ENCODE measurements around the gene YPEL1. TPM values are rescaled to one million over a fixed set of nuclear protein-coding genes. Genes with fewer than 3 reads are reported as not detected.
A peak's percentile ranks its signal among the peaks of the same experiment; 100 is the strongest.

YPEL1 gene
- total RNA-seq, 1 donor from 2014 or later = 20.4 TPM

- H3K36me3 ChIP-seq (ENCODE audit: control insufficient read depth in 3 of 3, insufficient read depth in 3 of 3, low read length in 3 of 3) = peaks cover 66 to 70% (median 67%) of the 10 kb centered on the region in 3 donors
- H3K4me1 ChIP-seq (ENCODE audit: control insufficient read depth in 3 of 3, insufficient read depth in 3 of 3, low read length in 3 of 3) = peaks cover 0 to 6% (median 2%) of the 10 kb centered on the region in 3 donors
- no peaks in the 10 kb centered on the region for H3K9me3 ChIP-seq (ENCODE audit: control insufficient read depth in 3 of 3, low read length in 3 of 3)
- no peak overlapping the region for H3K4me3 ChIP-seq (ENCODE audit: low read length in 3 of 3)
- H3K27ac ChIP-seq (ENCODE audit: low read depth, low read length) = no peak overlapping the region
- no peaks in the 10 kb centered on the region for H3K27me3 ChIP-seq (ENCODE audit: control insufficient read depth in 3 of 3, insufficient read depth in 3 of 3, low read length in 3 of 3)
- no peak overlapping the region for H3K9ac ChIP-seq (ENCODE audit: low read depth in 1 of 3, low read length in 3 of 3)
Observed at GRCh38 chr22:21762712-21763581, 27.4 kb upstream of the YPEL1 start.

DNA sequence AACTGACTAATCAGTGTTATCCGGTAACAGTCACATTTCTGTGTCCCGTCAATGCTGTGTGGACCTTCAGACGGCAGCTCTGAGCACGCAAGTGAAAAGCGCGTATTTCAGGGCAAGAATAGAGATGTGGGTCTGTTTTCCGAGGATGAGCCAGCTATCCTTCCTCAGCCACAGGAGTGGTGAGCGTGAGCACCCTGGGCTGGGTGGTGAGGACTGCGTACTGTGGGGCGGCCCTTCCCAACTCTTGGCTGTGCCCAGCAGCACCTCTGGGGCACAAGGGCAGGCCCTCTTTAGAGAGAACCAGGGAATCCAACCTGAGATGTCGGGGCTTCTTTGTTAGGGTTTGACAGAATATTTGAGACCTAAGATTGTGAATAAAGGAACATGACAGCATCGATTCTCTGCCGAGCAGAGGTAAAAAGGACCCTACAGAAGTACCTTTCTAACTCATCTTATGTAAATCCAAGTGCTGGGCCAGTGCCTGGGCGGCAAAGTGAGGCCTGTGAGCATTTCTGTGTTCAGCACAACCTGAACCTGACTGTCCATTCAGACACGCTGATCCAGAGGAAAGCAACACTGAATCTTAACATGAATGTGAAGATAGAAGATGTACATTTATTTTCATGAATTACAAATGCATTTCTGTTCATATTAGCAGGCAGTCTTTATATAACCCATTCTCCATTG, 26.5 kb upstream of the YPEL1 start:
- no peak overlapping the region for H3K27ac ChIP-seq (ENCODE audit: low read depth, low read length)
- peaks cover 60 to 64% (median 62%) of the 10 kb centered on the region in 3 donors for H3K36me3 ChIP-seq (ENCODE audit: control insufficient read depth in 3 of 3, insufficient read depth in 3 of 3, low read length in 3 of 3)

DNA sequence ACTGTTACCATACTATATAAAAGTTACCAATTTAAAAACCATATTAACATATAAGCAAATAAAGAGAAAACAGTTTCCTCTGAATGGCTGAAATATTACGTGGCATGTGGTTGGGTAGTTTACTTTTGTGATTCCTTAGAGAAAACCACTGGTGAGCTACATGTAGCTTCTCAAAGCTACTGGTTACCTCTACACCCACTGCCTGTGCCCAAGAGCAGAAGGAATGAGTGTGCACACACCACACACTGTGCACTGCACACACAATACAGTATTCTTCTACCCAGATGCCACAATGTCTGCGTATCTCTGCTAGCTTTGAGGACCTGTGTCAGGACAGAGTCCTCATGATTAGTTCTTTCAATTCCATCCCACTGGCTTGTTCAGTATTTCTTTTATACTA, 25.5 kb upstream of the YPEL1 start:
- Histone ChIP-seq H3K9me3 (ENCODE audit: control insufficient read depth in 3 of 3, low read length in 3 of 3) (no peaks in the 10 kb centered on the region), H3K4me1 (ENCODE audit: control insufficient read depth in 3 of 3, insufficient read depth in 3 of 3, low read length in 3 of 3) (peaks cover 0 to 10% (median 2%) of the 10 kb centered on the region in 3 donors), H3K9ac (ENCODE audit: low read depth in 1 of 3, low read length in 3 of 3) (no peak overlapping the region), H3K4me3 (ENCODE audit: low read length in 3 of 3) (no peak overlapping the region), H3K36me3 (ENCODE audit: control insufficient read depth in 3 of 3, insufficient read depth in 3 of 3, low read length in 3 of 3) (peaks cover 50 to 53% (median 52%) of the 10 kb centered on the region in 3 donors), H3K27me3 (ENCODE audit: control insufficient read depth in 3 of 3, insufficient read depth in 3 of 3, low read length in 3 of 3) (no peaks in the 10 kb centered on the region), H3K27ac (ENCODE audit: low read depth, low read length) (no peak overlapping the region)

More for the DNA sequence above, 26.5 kb upstream of the YPEL1 start:
- H3K9me3 ChIP-seq (ENCODE audit: control insufficient read depth in 3 of 3, low read length in 3 of 3) = no peaks in the 10 kb centered on the region
- no peaks in the 10 kb centered on the region for H3K27me3 ChIP-seq (ENCODE audit: control insufficient read depth in 3 of 3, insufficient read depth in 3 of 3, low read length in 3 of 3)
- no peak overlapping the region for H3K9ac ChIP-seq (ENCODE audit: low read depth in 1 of 3, low read length in 3 of 3)
- H3K4me1 ChIP-seq (ENCODE audit: control insufficient read depth in 3 of 3, insufficient read depth in 3 of 3, low read length in 3 of 3) = peaks cover 0 to 9% (median 2%) of the 10 kb centered on the region in 3 donors
- no peak overlapping the region for H3K4me3 ChIP-seq (ENCODE audit: low read length in 3 of 3)

DNA sequence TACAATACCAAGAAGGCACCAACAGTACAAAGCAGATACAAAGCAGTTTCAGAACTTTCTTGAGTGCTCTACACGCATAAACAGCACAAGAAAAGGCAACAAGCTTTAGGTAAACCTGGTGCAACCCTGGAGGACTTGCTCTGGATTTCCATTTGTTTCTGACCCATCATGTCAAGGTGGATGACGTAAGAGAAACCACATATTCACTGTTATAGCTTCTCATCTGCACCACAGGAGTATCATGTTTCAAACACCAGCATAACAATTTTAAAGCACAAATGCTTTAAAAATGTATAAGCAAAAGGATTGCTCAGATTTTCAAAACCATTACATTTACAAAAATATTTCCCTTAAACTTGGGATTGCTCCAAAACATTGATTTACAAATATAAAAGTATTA, 25.0 kb upstream of the YPEL1 start:
- Histone ChIP-seq H3K36me3 (ENCODE audit: control insufficient read depth in 3 of 3, insufficient read depth in 3 of 3, low read length in 3 of 3) (peaks cover 45 to 49% (median 47%) of the 10 kb centered on the region in 3 donors), H3K9me3 (ENCODE audit: control insufficient read depth in 3 of 3, low read length in 3 of 3) (no peaks in the 10 kb centered on the region), H3K4me3 (ENCODE audit: low read length in 3 of 3) (no peak overlapping the region)

GRCh38 chr22:21759646-21760376, 24.2 kb upstream of the YPEL1 start:
- peaks cover 0 to 4% (median 0%) of the 10 kb centered on the region in 3 donors for H3K27me3 ChIP-seq (ENCODE audit: control insufficient read depth in 3 of 3, insufficient read depth in 3 of 3, low read length in 3 of 3)
- H3K9me3 ChIP-seq (ENCODE audit: control insufficient read depth in 3 of 3, low read length in 3 of 3) = no peaks in the 10 kb centered on the region
- H3K9ac ChIP-seq (ENCODE audit: low read depth in 1 of 3, low read length in 3 of 3) = no peak overlapping the region
- peaks cover 38 to 41% (median 40%) of the 10 kb centered on the region in 3 donors for H3K36me3 ChIP-seq (ENCODE audit: control insufficient read depth in 3 of 3, insufficient read depth in 3 of 3, low read length in 3 of 3)
- H3K4me3 ChIP-seq (ENCODE audit: low read length in 3 of 3) = no peak overlapping the region
- no peak overlapping the region for H3K27ac ChIP-seq (ENCODE audit: low read depth, low read length)
- peaks cover 4 to 19% (median 7%) of the 10 kb centered on the region in 3 donors for H3K4me1 ChIP-seq (ENCODE audit: control insufficient read depth in 3 of 3, insufficient read depth in 3 of 3, low read length in 3 of 3)

More for the DNA sequence above, 25.0 kb upstream of the YPEL1 start:
- Histone ChIP-seq H3K9ac (ENCODE audit: low read depth in 1 of 3, low read length in 3 of 3) (no peak overlapping the region), H3K4me1 (ENCODE audit: control insufficient read depth in 3 of 3, insufficient read depth in 3 of 3, low read length in 3 of 3) (peaks cover 0 to 14% (median 2%) of the 10 kb centered on the region in 3 donors), H3K27me3 (ENCODE audit: control insufficient read depth in 3 of 3, insufficient read depth in 3 of 3, low read length in 3 of 3) (no peaks in the 10 kb centered on the region), H3K27ac (ENCODE audit: low read depth, low read length) (no peak overlapping the region)

GRCh38 chr22:21759093-21759492, 23.5 kb upstream of the YPEL1 start:
- Histone ChIP-seq H3K27me3 (ENCODE audit: control insufficient read depth in 3 of 3, insufficient read depth in 3 of 3, low read length in 3 of 3) (peaks cover 0 to 4% (median 0%) of the 10 kb centered on the region in 3 donors), H3K36me3 (ENCODE audit: control insufficient read depth in 3 of 3, insufficient read depth in 3 of 3, low read length in 3 of 3) (peaks cover 33 to 35% (median 34%) of the 10 kb centered on the region in 3 donors), H3K27ac (ENCODE audit: low read depth, low read length) (no peak overlapping the region), H3K4me1 (ENCODE audit: control insufficient read depth in 3 of 3, insufficient read depth in 3 of 3, low read length in 3 of 3) (peaks cover 9 to 24% (median 12%) of the 10 kb centered on the region in 3 donors), H3K4me3 (ENCODE audit: low read length in 3 of 3) (no peak overlapping the region), H3K9me3 (ENCODE audit: control insufficient read depth in 3 of 3, low read length in 3 of 3) (no peaks in the 10 kb centered on the region), H3K9ac (ENCODE audit: low read depth in 1 of 3, low read length in 3 of 3) (no peak overlapping the region)

DNA sequence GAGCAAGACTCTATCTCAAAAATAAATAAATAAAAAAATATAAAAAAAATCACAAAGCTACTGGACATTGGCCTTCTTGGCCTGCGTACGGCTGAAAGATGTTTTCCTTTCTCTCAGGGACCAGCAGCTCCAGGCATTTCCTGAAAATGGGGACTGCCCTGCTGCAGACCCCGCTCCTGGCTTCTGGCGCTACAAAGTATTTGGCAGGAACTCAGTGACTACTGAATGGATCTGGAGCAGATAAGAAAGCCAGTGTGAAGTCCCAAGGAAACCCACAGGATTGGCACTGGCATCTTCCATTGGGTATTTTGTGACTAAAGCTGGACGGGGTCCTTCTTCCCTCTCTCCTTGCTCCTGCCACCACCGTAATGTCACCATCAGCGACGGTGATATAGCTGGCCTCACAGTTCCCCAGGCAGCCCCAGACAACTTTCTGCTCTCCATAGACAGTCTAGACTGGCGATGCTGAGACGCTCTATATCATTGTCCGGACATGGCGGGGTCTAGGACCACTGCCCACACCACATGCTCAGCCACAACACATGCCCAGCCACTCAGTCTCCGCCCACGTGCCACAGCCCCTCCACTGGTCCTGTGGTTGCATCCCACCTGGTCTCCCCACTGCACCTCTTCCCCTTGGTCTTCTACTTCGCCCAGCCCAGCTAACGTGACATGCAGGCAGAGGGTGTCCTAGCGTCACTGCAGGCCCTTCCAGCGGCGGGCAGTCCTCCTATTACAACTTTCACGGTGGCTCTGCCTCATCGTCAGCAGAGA, 22.7 kb upstream of the YPEL1 start:
- Histone ChIP-seq H3K4me1 (ENCODE audit: control insufficient read depth in 3 of 3, insufficient read depth in 3 of 3, low read length in 3 of 3) (peaks cover 9 to 24% (median 12%) of the 10 kb centered on the region in 3 donors), H3K9ac (ENCODE audit: low read depth in 1 of 3, low read length in 3 of 3) (no peak overlapping the region), H3K36me3 (ENCODE audit: control insufficient read depth in 3 of 3, insufficient read depth in 3 of 3, low read length in 3 of 3) (peaks cover 25 to 27% (median 26%) of the 10 kb centered on the region in 3 donors), H3K27ac (ENCODE audit: low read depth, low read length) (no peak overlapping the region), H3K4me3 (ENCODE audit: low read length in 3 of 3) (no peak overlapping the region), H3K27me3 (ENCODE audit: control insufficient read depth in 3 of 3, insufficient read depth in 3 of 3, low read length in 3 of 3) (peaks cover 0 to 4% (median 0%) of the 10 kb centered on the region in 3 donors), H3K9me3 (ENCODE audit: control insufficient read depth in 3 of 3, low read length in 3 of 3) (no peaks in the 10 kb centered on the region)

DNA sequence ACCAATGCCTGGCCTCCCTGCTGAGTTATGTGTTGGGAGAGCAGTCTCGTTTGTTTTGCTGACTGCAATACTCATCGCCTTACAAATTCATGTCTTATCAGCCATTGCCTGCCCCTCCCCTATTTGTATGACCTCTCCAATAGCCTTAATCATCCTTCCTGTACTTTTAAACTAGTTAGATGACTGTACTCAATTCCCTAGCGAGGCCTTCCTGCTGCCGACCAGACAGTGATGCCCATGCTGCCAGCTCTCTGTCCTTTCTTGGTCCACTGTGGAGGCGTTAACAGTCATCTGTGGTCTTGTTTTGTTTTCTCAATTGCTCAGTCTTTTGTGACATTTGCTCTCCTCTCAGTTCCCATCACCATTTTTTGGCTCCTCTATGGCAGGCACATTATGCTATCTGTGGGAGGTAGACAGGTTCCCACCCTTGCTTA, 20.3 kb upstream of the YPEL1 start:
- peaks cover 9 to 24% (median 12%) of the 10 kb centered on the region in 3 donors for H3K4me1 ChIP-seq (ENCODE audit: control insufficient read depth in 3 of 3, insufficient read depth in 3 of 3, low read length in 3 of 3)
- no peaks in the 10 kb centered on the region for H3K9me3 ChIP-seq (ENCODE audit: control insufficient read depth in 3 of 3, low read length in 3 of 3)
- H3K9ac ChIP-seq (ENCODE audit: low read depth in 1 of 3, low read length in 3 of 3) = no peak overlapping the region
- H3K36me3 ChIP-seq (ENCODE audit: control insufficient read depth in 3 of 3, insufficient read depth in 3 of 3, low read length in 3 of 3) = peaks cover 5 to 9% (median 5%) of the 10 kb centered on the region in 3 donors
- H3K27ac ChIP-seq (ENCODE audit: low read depth, low read length) = no peak overlapping the region
- H3K4me3 ChIP-seq (ENCODE audit: low read length in 3 of 3) = no peak overlapping the region
- H3K27me3 ChIP-seq (ENCODE audit: control insufficient read depth in 3 of 3, insufficient read depth in 3 of 3, low read length in 3 of 3) = peaks cover 0 to 4% (median 0%) of the 10 kb centered on the region in 3 donors

- Histone ChIP-seq H3K27me3 (ENCODE audit: control insufficient read depth in 3 of 3, insufficient read depth in 3 of 3, low read length in 3 of 3) (peaks cover 0 to 4% (median 0%) of the 10 kb centered on the region in 3 donors), H3K4me1 (ENCODE audit: control insufficient read depth in 3 of 3, insufficient read depth in 3 of 3, low read length in 3 of 3) (peaks cover 9 to 24% (median 12%) of the 10 kb centered on the region in 3 donors), H3K9me3 (ENCODE audit: control insufficient read depth in 3 of 3, low read length in 3 of 3) (no peaks in the 10 kb centered on the region), H3K36me3 (ENCODE audit: control insufficient read depth in 3 of 3, insufficient read depth in 3 of 3, low read length in 3 of 3) (peaks cover 5 to 9% (median 5%) of the 10 kb centered on the region in 3 donors), H3K27ac (ENCODE audit: low read depth, low read length) (no peak overlapping the region), H3K4me3 (ENCODE audit: low read length in 3 of 3) (peak overlapping the region in 2 of 3 donors; percentile 35 to 42), H3K9ac (ENCODE audit: low read depth in 1 of 3, low read length in 3 of 3) (peak overlapping the region in 2 of 3 donors; percentile 0 to 66)
Observed at GRCh38 chr22:21754523-21754922, 18.9 kb upstream of the YPEL1 start.

All from skeletal muscle tissue (tissue), 4 donors.